H1 (cell line): ENCODE results near the gene RTN4RL1. TPM values are rescaled to one million over a fixed set of nuclear protein-coding genes. Genes with fewer than 3 reads are reported as not detected.
A peak's percentile ranks its signal among the peaks of the same experiment; 100 is the strongest.

Source experiments
- CTCF ChIA-PET: fragments of 300-600 bp; sonication (Branson Sonifier 250); formaldehyde crosslinking; loops from one replicate; lab custom pipeline; 2021; ENCODE audit not compliant: partially characterized antibody; lab: Charles Lee
- POLR2A ChIA-PET: fragments of 300-600 bp; sonication (Branson Sonifier 250); formaldehyde crosslinking; loops from one replicate; lab custom pipeline; 2021; ENCODE audit warnings: inconsistent platforms; ENCODE audit not compliant: partially characterized antibody; lab: Charles Lee
- DNase-seq, 2 experiments: peaks; one replicate each; pipeline versions ENCODE4 v3.0.0 to v3.0.0-alpha.2; 2010 to 2022; ENCODE audit warnings: low spot score in 2 of 2, low read depth in 1 of 2, mixed read lengths in 1 of 2
- FAIRE-seq: peaks from 2 replicates; lab custom pipeline; 2011; peaks lifted over from hg19 to GRCh38; lab: Jason Lieb, UNC
- H2AFZ ChIP-seq: 2 replicates; pipeline ENCODE4 v1.8.1; 2012; ENCODE audit warnings: low read length, inconsistent platforms
- H2AK5ac ChIP-seq: 2 replicates; pipeline ENCODE4 v1.6.1; 2013; ENCODE audit warnings: low read depth, low read length
- H2BK120ac ChIP-seq: replicated peaks from 2 replicates; pipeline ENCODE3; 2013; ENCODE audit warnings: low read depth, low read length, inconsistent platforms
- H2BK12ac ChIP-seq: 2 replicates; pipeline ENCODE4 v1.6.1; 2013; ENCODE audit warnings: low read depth, low read length
- H2BK15ac ChIP-seq: 2 replicates; pipeline ENCODE4 v1.6.1; 2013; ENCODE audit warnings: low read length
- H2BK20ac ChIP-seq: 2 replicates; pipeline ENCODE4 v1.6.1; 2013; ENCODE audit warnings: low read length
- H2BK5ac ChIP-seq: 2 replicates; pipeline ENCODE4 v1.6.1; 2013; ENCODE audit warnings: low read depth, low read length
- H3K14ac ChIP-seq: 2 replicates; pipeline ENCODE4 v1.6.1; 2013; ENCODE audit warnings: inconsistent platforms; ENCODE audit not compliant: insufficient read length
- H3K18ac ChIP-seq: 2 replicates; pipeline ENCODE4 v1.6.1; 2013; ENCODE audit warnings: low read length; ENCODE audit errors: extremely low read depth
- H3K23ac ChIP-seq: 2 replicates; pipeline ENCODE4 v1.6.1; 2013; ENCODE audit warnings: inconsistent platforms; ENCODE audit not compliant: insufficient read length
- H3K23me2 ChIP-seq: 2 replicates; pipeline ENCODE4 v1.6.1; 2013; ENCODE audit warnings: low read depth, low read length
- H3K27ac ChIP-seq: 2 replicates; pipeline ENCODE4 v1.6.1; 2011; ENCODE audit warnings: low read depth, low read length, inconsistent platforms
- H3K27me3 ChIP-seq, 4 experiments: replicated peaks in 1 of 4; 1 replicate in 1 of 4; 2 replicates in 3 of 4; pipeline versions ENCODE4 v1.6.1 to v1.8.1; 2011 to 2013; ENCODE audit warnings: low read length in 3 of 4, mild to moderate bottlenecking in 3 of 4, inconsistent platforms in 2 of 4, mixed read lengths in 2 of 4, moderate library complexity in 1 of 4; ENCODE audit not compliant: control insufficient read depth in 3 of 4, insufficient read depth in 3 of 4; ENCODE audit errors: extremely low read depth in 1 of 4
- H3K36me3 ChIP-seq, 4 experiments: 2 replicates each; pipeline versions ENCODE4 v1.6.1 to v1.8.1; 2011 to 2013; ENCODE audit warnings: mild to moderate bottlenecking in 4 of 4, low read length in 3 of 4, moderate library complexity in 2 of 4, control low read depth in 1 of 4, inconsistent platforms in 1 of 4; ENCODE audit not compliant: insufficient read depth in 4 of 4, control insufficient read depth in 2 of 4
- H3K4ac ChIP-seq: replicated peaks from 2 replicates; pipeline ENCODE3; 2013; ENCODE audit warnings: low read length, low read depth, mixed read lengths, inconsistent platforms; ENCODE audit not compliant: insufficient read length
- H3K4me1 ChIP-seq, 4 experiments: replicated peaks in 1 of 4; 1 replicate in 1 of 4; 2 replicates in 3 of 4; pipeline versions ENCODE4 v1.6.1 to v1.8.1; 2011 to 2013; ENCODE audit warnings: low read length in 3 of 4, inconsistent platforms in 2 of 4, mixed read lengths in 1 of 4; ENCODE audit not compliant: insufficient read depth in 4 of 4, control insufficient read depth in 3 of 4
- H3K4me2 ChIP-seq, 2 experiments: 2 replicates each; pipeline versions ENCODE4 v1.6.1 to v1.8.1; 2011 to 2013; ENCODE audit warnings: low read depth in 2 of 2, low read length in 2 of 2, control low read depth in 1 of 2, inconsistent platforms in 1 of 2, mild to moderate bottlenecking in 1 of 2; ENCODE audit not compliant: insufficient read depth in 1 of 2
- H3K4me3 ChIP-seq, 4 experiments: fragments of 200-600, 300-600 bp in 1 of 4; sonication (generic), shearing (Covaris generic), sonication (Bioruptor Twin) in 1 of 4; 2 replicates each; pipeline versions ENCODE4 v1.5.1 to v1.8.1; 2011 to 2016; ENCODE audit warnings: low read length in 4 of 4, low read depth in 3 of 4, control low read depth in 2 of 4, inconsistent platforms in 2 of 4, mild to moderate bottlenecking in 2 of 4, mixed read lengths in 1 of 4, moderate library complexity in 1 of 4; ENCODE audit not compliant: insufficient read depth in 2 of 4; ENCODE audit errors: extremely low read depth in 1 of 4
- H3K56ac ChIP-seq: replicated peaks from 2 replicates; pipeline ENCODE3; 2013; ENCODE audit warnings: low read depth, mild to moderate bottlenecking, mixed read lengths, low read length, inconsistent platforms; ENCODE audit not compliant: insufficient read length
- H3K79me1 ChIP-seq: 2 replicates; pipeline ENCODE4 v1.6.1; 2013; ENCODE audit warnings: low read depth, low read length, control low read depth
- H3K79me2 ChIP-seq, 2 experiments: 2 replicates each; pipeline versions ENCODE4 v1.6.1 to v1.8.1; 2012 to 2013; ENCODE audit warnings: low read length in 2 of 2, mild to moderate bottlenecking in 2 of 2, inconsistent platforms in 1 of 2; ENCODE audit not compliant: insufficient read depth in 2 of 2, control insufficient read depth in 1 of 2
- H3K9ac ChIP-seq, 4 experiments: replicated peaks in 1 of 4; 1 replicate in 1 of 4; 2 replicates in 3 of 4; pipeline versions ENCODE4 v1.6.1 to v1.8.1; 2011 to 2013; ENCODE audit warnings: low read depth in 3 of 4, low read length in 3 of 4, control low read depth in 2 of 4, mild to moderate bottlenecking in 2 of 4, moderate library complexity in 2 of 4, inconsistent platforms in 1 of 4; ENCODE audit errors: extremely low read depth in 1 of 4
- H3K9me3 ChIP-seq, 2 experiments: 2 replicates each; pipeline versions ENCODE4 v1.6.1 to v1.8.1; 2012 to 2013; ENCODE audit warnings: mild to moderate bottlenecking in 2 of 2, moderate library complexity in 2 of 2, control low read depth in 1 of 2, inconsistent platforms in 1 of 2, low read depth in 1 of 2, low read length in 1 of 2, mixed read lengths in 1 of 2; ENCODE audit not compliant: insufficient read depth in 2 of 2
- H4K20me1 ChIP-seq, 2 experiments: replicated peaks in 1 of 2; 2 replicates each; pipeline versions ENCODE3 to v1.8.1; 2011 to 2013; ENCODE audit warnings: inconsistent platforms in 2 of 2, low read length in 2 of 2, mild to moderate bottlenecking in 1 of 2; ENCODE audit not compliant: insufficient read depth in 2 of 2, control insufficient read depth in 1 of 2
- H4K5ac ChIP-seq: 2 replicates; pipeline ENCODE4 v1.6.1; 2013; ENCODE audit warnings: low read length, low read depth, mixed read lengths, inconsistent platforms; ENCODE audit not compliant: insufficient read length
- H4K8ac ChIP-seq: 2 replicates; pipeline ENCODE4 v1.8.0; 2013; ENCODE audit warnings: mild to moderate bottlenecking, moderate library complexity, low read length, inconsistent platforms; ENCODE audit not compliant: insufficient read depth; ENCODE audit errors: extremely low read depth
- H4K91ac ChIP-seq: replicated peaks from 2 replicates; pipeline ENCODE3; 2013; ENCODE audit warnings: low read length, mixed read lengths, inconsistent platforms; ENCODE audit not compliant: insufficient read length
- ASH2L ChIP-seq: fragments of 200-600, 300-600 bp; sonication (generic); IDR thresholded peaks from one replicate; pipeline ENCODE4 v1.7.1; 2017; ENCODE audit warnings: low read length
- BACH1 ChIP-seq: IDR thresholded peaks from 2 replicates; pipeline ENCODE4 v1.6.1; 2012; ENCODE audit warnings: low read length, improper control_type of control experiment
- EGR1 ChIP-seq: IDR thresholded peaks from 2 replicates; pipeline ENCODE4 v1.6.1; 2011; ENCODE audit warnings: low read depth, low read length, borderline replicate concordance
- GABPA ChIP-seq: IDR thresholded peaks from 2 replicates; pipeline ENCODE4 v1.6.1; 2011; ENCODE audit warnings: mild to moderate bottlenecking, low read length, moderate library complexity, borderline replicate concordance; ENCODE audit not compliant: insufficient read depth
- KDM1A ChIP-seq: fragments of 200-600, 300-600 bp; sonication (generic); IDR thresholded peaks from 2 replicates; pipeline ENCODE4 v1.7.1; 2016; ENCODE audit warnings: mild to moderate bottlenecking, low read length, borderline replicate concordance
- POLR2AphosphoS5 ChIP-seq: IDR thresholded peaks from 2 replicates; pipeline ENCODE4 v1.6.1; 2011; ENCODE audit warnings: low read depth, low read length
- SP2 ChIP-seq: IDR thresholded peaks from 2 replicates; pipeline ENCODE4 v1.6.1; 2012; ENCODE audit warnings: mild to moderate bottlenecking, low read length, inconsistent platforms
- TCF12 ChIP-seq: IDR thresholded peaks from 2 replicates; pipeline ENCODE4 v1.6.1; 2011; ENCODE audit warnings: low read depth, mild to moderate bottlenecking, low read length
- TEAD4 ChIP-seq: IDR thresholded peaks from 2 replicates; pipeline ENCODE4 v1.6.1; 2012; ENCODE audit warnings: low read depth, low read length, inconsistent platforms, mixed read lengths
- YY1 ChIP-seq: IDR thresholded peaks from 2 replicates; pipeline ENCODE4 v1.6.1; 2011; ENCODE audit warnings: low read depth, mild to moderate bottlenecking, low read length
- WGBS, 2 experiments: shearing (Covaris generic) in 1 of 2; methylation state at CpG; one replicate each; pipeline versions ENCODE4 v1.1.6 to v1.1.7; 2013 to 2015; ENCODE audit warnings: low lambda C conversion rate in 2 of 2, mixed read lengths in 2 of 2, inconsistent platforms in 1 of 2, low coverage in 1 of 2, missing lambda C conversion rate in 1 of 2; ENCODE audit not compliant: insufficient replicate concordance in 2 of 2, insufficient coverage in 1 of 2, insufficient read length in 1 of 2; ENCODE audit errors: extremely low coverage in 1 of 2, missing lambda C conversion rate in 1 of 2; 5-methylcytosine and 5-hydroxymethylcytosine counted together
- polyA plus RNA-seq, 7 experiments: library from polyadenylated mRNA; depleted of rRNA in 3 of 7; stranded (reverse) in 5 of 7; unstranded in 2 of 7; fragments of >200 nt in 5 of 7; fragments of 200-250 nt in 2 of 7; gene quantifications; 1 replicate in 5 of 7; 2 replicates in 1 of 7; 4 replicates in 1 of 7; pipeline versions ENCODE4 v1.2.1 to v1.2.3, GENCODE V29; 2011 to 2013; ENCODE audit warnings: missing spikeins in 2 of 7, mixed read lengths in 2 of 7
- total RNA-seq: library from RNA; stranded (reverse); fragmentation: NEBNext Ultra II Directional; extraction: Animal tissue kit (Norgen Biotek cat#: 25700); gene quantifications from 2 replicates; pipeline ENCODE4 v1.2.1, GENCODE V29; 2021
- TF ChIP-seq, protein P1 (sequence below): IDR thresholded peaks from 2 replicates; pipeline ENCODE4 v1.6.1; 2012; ENCODE audit warnings: inconsistent platforms

The RTN4RL1 gene
- total and polyA plus RNA-seq, 2 of the 8 experiments (the other 6 are each of a cell fraction or from before 2014, with no cell fraction given) = 0.09 TPM; not detected in 1

DNA sequence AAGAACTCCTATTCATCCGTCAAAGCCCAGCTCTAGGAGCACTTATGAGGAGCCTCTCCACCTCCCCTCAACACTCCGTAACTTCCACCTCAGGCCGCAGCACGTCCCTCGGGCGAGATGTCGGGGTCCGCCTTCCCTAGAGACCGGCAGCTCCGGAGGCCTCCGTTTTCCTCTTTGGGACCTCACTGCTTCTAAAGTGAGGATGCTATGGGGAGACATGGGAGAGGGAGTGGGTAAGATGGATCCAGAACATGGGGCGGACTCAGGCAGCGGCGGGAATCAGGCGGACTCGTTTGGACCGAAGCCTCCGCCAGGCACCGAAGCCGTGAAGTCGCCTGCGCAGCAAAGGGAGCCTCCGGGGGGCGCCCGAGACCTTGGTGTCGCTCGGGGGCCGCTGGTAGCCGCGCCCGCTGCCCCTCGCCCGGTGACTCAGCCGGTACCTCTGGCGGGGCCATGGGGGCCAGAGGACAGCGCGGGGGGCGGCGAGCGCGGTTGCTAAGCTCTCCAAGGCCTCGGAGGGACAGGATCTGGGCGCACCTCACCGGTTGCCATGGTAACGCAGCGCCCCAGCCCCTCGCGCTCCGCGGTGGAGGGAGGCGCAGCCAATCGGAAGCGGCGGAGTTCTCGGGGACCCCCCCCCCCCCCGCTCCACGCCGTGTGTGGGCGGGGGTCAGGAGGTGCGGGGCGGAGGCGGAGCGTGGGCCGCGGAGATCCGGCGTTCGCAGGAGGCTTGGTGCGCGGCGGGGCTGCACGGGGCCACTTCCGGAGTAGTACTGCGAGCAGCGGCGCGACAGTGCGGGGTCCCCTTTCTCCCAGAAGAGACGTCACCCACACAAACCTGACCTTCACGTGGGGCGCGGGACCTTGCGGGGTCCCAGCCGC is 28.5 kb upstream of the RTN4RL1 start:
- Histone ChIP-seq H3K23ac (no peak overlapping the region), H3K18ac (no peak overlapping the region), H3K4me2 (peak overlapping the region; percentile 57 to 70), H2AK5ac (no peak overlapping the region), H2BK120ac (no peak overlapping the region), H2BK12ac (no peak overlapping the region), H4K20me1 (peaks cover 17 to 25% of the 10 kb centered on the region in 2 experiments), H4K8ac (peak overlapping the region; percentile 41; the same call in 1 of the 2 replicates), H3K79me1 (no peaks in the 10 kb centered on the region), H3K4me1 (peaks cover 0 to 23% (median 11%) of the 10 kb centered on the region in 4 experiments; a peak in 5 of 7 replicates), H3K79me2 (no peaks in the 10 kb centered on the region), H2BK15ac (no peak overlapping the region), H3K23me2 (peaks cover 11% of the 10 kb centered on the region; the same call in 1 of the 2 replicates), H3K9me3 (peaks cover 0 to 7% of the 10 kb centered on the region in 2 experiments; a peak in 1 of 4 replicates), H3K4me3 (peak overlapping the region; percentile 15 to 58 (median 42); a peak in 7 of 8 replicates), H3K36me3 (peaks cover 0 to 19% (median 0%) of the 10 kb centered on the region in 4 experiments; a peak in 1 of 8 replicates), H2BK5ac (no peak overlapping the region), H2AFZ (no peak overlapping the region), H3K56ac (no peak overlapping the region), H3K27me3 (peaks cover 83 to 93% (median 92%) of the 10 kb centered on the region in 4 experiments), H4K91ac (no peak overlapping the region), H2BK20ac (no peak overlapping the region), H4K5ac (no peak overlapping the region), H3K14ac (no peak overlapping the region), H3K4ac (no peak overlapping the region), H3K9ac (no peak overlapping the region), H3K27ac (no peak overlapping the region)
- DNase-seq (peak in 1 of 2 experiments; percentile 89), FAIRE-seq (no peak)
- ChIA-PET POLR2A (interaction anchor here (0.7 to 1.1 kb wide), 5 partner anchors 12 to 283 kb away, joined by 3 to 6 read pairs (median 3); partner anchors contain the start of genes OVCA2 and TSR1), CTCF (interaction anchor here (0.6 to 9.3 kb wide), 29 partner anchors 9 to 1796 kb away, joined by 3 to 122 read pairs (median 4); no protein-coding TSS in a partner anchor)
- WGBS, 2 experiments = 19% methylated on average over 29 of the region's 84 CpGs; no CpG with 5 or more reads in 1 of the 2 experiments
- TF ChIP-seq GABPA = no peak
- no peak for TF ChIP-seq KDM1A
- no peak for TF ChIP-seq TEAD4
- no peak for TF ChIP-seq YY1
- TF ChIP-seq, protein P1, sequence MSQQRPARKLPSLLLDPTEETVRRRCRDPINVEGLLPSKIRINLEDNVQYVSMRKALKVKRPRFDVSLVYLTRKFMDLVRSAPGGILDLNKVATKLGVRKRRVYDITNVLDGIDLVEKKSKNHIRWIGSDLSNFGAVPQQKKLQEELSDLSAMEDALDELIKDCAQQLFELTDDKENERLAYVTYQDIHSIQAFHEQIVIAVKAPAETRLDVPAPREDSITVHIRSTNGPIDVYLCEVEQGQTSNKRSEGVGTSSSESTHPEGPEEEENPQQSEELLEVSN = no peak
- peak; percentile 41 for TF ChIP-seq ASH2L
- no peak for TF ChIP-seq EGR1
- TF ChIP-seq POLR2AphosphoS5 = no peak
- TF ChIP-seq TCF12 = no peak
- no peak for TF ChIP-seq SP2
- TF ChIP-seq BACH1 = no peak
